GM21367 (cell line): ENCODE data around the gene MAGI2.

ENCODE experiments used
- ATAC-seq: cut with Tn5 transposase; IDR thresholded peaks from one replicate; pipeline ENCODE4 v1.9.1; 2021; ENCODE audit not compliant: unreplicated experiment

MAGI2 gene

GRCh38 chr7:78835897-78836296, 617.6 kb downstream of the MAGI2 start:
- ATAC-seq, result no peak

- no peak for ATAC-seq
These were observed 625.1 kb downstream of the MAGI2 start for GRCh38 chr7:78828317-78828716.

- ATAC-seq, result no peak
These were observed 649.9 kb downstream of the MAGI2 start for GRCh38 chr7:78803501-78804127.

- ATAC-seq, result no peak
These were observed 659.4 kb downstream of the MAGI2 start for GRCh38 chr7:78794101-78794500.

GRCh38 chr7:78792624-78793023, 660.8 kb downstream of the MAGI2 start:
- ATAC-seq, result no peak

GRCh38 chr7:78792006-78792405, 661.5 kb downstream of the MAGI2 start:
- ATAC-seq, result no peak

GRCh38 chr7:78788464-78788863, 665.0 kb downstream of the MAGI2 start:
- ATAC-seq, result no peak

- no peak for ATAC-seq
These were observed 665.6 kb downstream of the MAGI2 start for GRCh38 chr7:78787854-78788253.

- ATAC-seq, result no peak
These were observed 667.4 kb downstream of the MAGI2 start for GRCh38 chr7:78786055-78786454.

- ATAC-seq, result no peak
These were observed 670.1 kb downstream of the MAGI2 start for GRCh38 chr7:78783179-78783962.

GRCh38 chr7:78780560-78780959, 672.9 kb downstream of the MAGI2 start:
- no peak for ATAC-seq

- ATAC-seq, result no peak
These were observed 673.7 kb downstream of the MAGI2 start for GRCh38 chr7:78779788-78780187.

- ATAC-seq, result no peak
These were observed 675.6 kb downstream of the MAGI2 start for GRCh38 chr7:78777829-78778228.

GRCh38 chr7:78770422-78771410, 682.8 kb downstream of the MAGI2 start:
- ATAC-seq, result no peak

GRCh38 chr7:78769481-78770101, 683.9 kb downstream of the MAGI2 start:
- peak; percentile 81 for ATAC-seq

GRCh38 chr7:78768859-78769258, 684.6 kb downstream of the MAGI2 start:
- no peak for ATAC-seq

- ATAC-seq, result no peak
These were observed 687.3 kb downstream of the MAGI2 start for GRCh38 chr7:78765943-78766729.

GRCh38 chr7:78764571-78764970, 688.9 kb downstream of the MAGI2 start:
- no peak for ATAC-seq

GRCh38 chr7:78762625-78763024, 690.8 kb downstream of the MAGI2 start:
- ATAC-seq, result no peak
